ENCODE measurements around the gene PRUNE2.

The PRUNE2 gene

GRCh38 chr9:76637416-76637815 is 268.5 kb downstream of the PRUNE2 start:
- no peak for TF ChIP-seq CTCF (conservative IDR thresholded peaks at IDR 0.05; ENCODE audit: low read depth, low read length)
- no peak for DNase-seq (ENCODE audit: low read depth)
- no peak overlapping the region for H3K4me3 ChIP-seq (ENCODE audit: low read length)

DNA sequence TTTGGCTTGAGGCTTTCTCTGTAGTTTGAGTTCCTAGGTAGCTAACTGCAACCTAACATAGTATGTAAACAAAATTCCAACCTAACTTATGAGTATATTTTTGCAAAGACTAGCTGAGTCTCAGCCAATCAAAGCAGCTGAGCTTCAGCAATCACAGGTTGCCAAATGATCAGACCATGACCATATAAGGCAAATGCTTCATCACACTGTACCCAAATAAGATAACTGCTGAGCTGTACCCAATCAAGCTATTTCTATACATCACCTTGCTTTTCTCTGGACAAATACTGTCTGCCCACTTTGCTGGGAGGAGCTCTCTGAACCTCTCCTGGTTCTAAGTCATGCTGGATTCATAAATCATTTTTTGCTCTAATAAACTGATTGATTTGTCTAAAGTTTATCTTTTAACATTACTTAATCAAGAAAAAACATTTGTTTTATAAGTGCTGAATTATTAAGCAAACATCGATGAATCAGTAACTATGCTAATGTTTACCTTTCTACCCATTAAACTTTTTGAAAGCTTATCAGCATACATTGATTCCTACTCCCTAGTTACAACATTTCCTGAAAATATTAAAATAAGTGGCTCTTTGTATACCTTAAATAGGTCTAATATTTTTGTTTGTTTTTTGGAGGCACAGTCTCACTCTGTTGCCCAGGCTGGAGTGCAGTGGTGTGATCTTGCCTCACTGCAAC is 271.4 kb downstream of the PRUNE2 start:
- DNase-seq (ENCODE audit: low read depth), result peak; percentile 62
- H3K4me3 ChIP-seq (ENCODE audit: low read length), result no peak overlapping the region
- no peak for TF ChIP-seq CTCF (conservative IDR thresholded peaks at IDR 0.05; ENCODE audit: low read depth, low read length)

GRCh38 chr9:76630916-76631315 is 275.0 kb downstream of the PRUNE2 start:
- DNase-seq (ENCODE audit: low read depth), result no peak
- H3K4me3 ChIP-seq (ENCODE audit: low read length), result no peak overlapping the region
- no peak for TF ChIP-seq CTCF (conservative IDR thresholded peaks at IDR 0.05; ENCODE audit: low read depth, low read length)

- no peak for TF ChIP-seq CTCF (conservative IDR thresholded peaks at IDR 0.05; ENCODE audit: low read depth, low read length)
- no peak for DNase-seq (ENCODE audit: low read depth)
- no peak overlapping the region for H3K4me3 ChIP-seq (ENCODE audit: low read length)
Measured at GRCh38 chr9:76629205-76629990, 276.5 kb downstream of the PRUNE2 start.

- TF ChIP-seq CTCF (conservative IDR thresholded peaks at IDR 0.05; ENCODE audit: low read depth, low read length), result no peak
- no peak for DNase-seq (ENCODE audit: low read depth)
Measured at GRCh38 chr9:76628155-76628554, 277.8 kb downstream of the PRUNE2 start.

DNA sequence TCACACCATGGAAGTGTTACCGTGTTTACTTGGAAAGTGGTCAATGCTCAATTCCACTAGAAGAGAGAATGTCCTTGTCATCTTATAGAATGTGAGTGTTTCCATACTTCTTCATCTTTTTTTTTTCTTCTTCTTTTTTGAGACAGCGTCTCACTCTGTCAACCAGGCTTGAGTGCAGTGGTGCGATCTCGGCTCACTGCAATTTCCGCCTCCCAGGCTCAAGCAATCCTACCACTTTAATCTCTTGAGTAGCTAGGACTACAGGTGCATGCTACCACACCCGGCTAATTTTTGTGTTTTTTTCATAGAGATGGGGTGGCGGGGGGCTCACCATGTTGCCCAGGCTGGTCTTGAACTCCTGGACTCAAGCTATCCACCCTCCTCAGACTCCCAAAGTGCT is 278.9 kb downstream of the PRUNE2 start:
- DNase-seq (ENCODE audit: low read depth), result no peak
- no peak overlapping the region for H3K4me3 ChIP-seq (ENCODE audit: low read length)
- no peak for TF ChIP-seq CTCF (conservative IDR thresholded peaks at IDR 0.05; ENCODE audit: low read depth, low read length)

More at GRCh38 chr9:76628155-76628554, 277.8 kb downstream of the PRUNE2 start:
- H3K4me3 ChIP-seq (ENCODE audit: low read length), result no peak overlapping the region

GRCh38 chr9:76626141-76626540 is 279.8 kb downstream of the PRUNE2 start:
- DNase-seq (ENCODE audit: low read depth), result no peak
- no peak for TF ChIP-seq CTCF (conservative IDR thresholded peaks at IDR 0.05; ENCODE audit: low read depth, low read length)
- no peak overlapping the region for H3K4me3 ChIP-seq (ENCODE audit: low read length)

Data from retinal pigment epithelial cell (primary cell).